Natural killer cell (primary cell): Measurements from ENCODE around the gene FASTKD1. TPM values are rescaled to one million over a fixed set of nuclear protein-coding genes. Genes with fewer than 3 reads are reported as not detected.

Experiments
- ATAC-seq, 3 donors: fragments of 150-1000 bp in 2 of 3; fragments of 200-7000 bp in 1 of 3; cut with Tn5 transposase; 1 replicate in 1 of 3; 2 replicates in 2 of 3; pipeline ENCODE4 v1.10.0; 2021; ENCODE audit warnings: mild to moderate bottlenecking in 2 of 3, moderate library complexity in 2 of 3
- DNase-seq, 2 donors: peaks; one replicate each; pipeline versions ENCODE4 v3.0.0 to v3.0.0-alpha.2; 2013 to 2021; ENCODE audit warnings: mixed read lengths in 1 of 2
- H3K27ac ChIP-seq: one replicate; pipeline ENCODE4 v1.5.1; 2013; ENCODE audit warnings: mild to moderate bottlenecking, low read length
- H3K27me3 ChIP-seq: one replicate; pipeline ENCODE4 v1.6.1; 2013; ENCODE audit warnings: low read length; ENCODE audit not compliant: control insufficient read depth, insufficient read depth
- H3K36me3 ChIP-seq: one replicate; pipeline ENCODE4 v1.6.1; 2013; ENCODE audit warnings: low read length; ENCODE audit not compliant: control insufficient read depth, insufficient read depth
- H3K4me1 ChIP-seq: one replicate; pipeline ENCODE4 v1.6.1; 2013; ENCODE audit warnings: low read length; ENCODE audit not compliant: control insufficient read depth, insufficient read depth
- H3K4me3 ChIP-seq: one replicate; pipeline ENCODE4 v1.5.1; 2013; ENCODE audit warnings: low read length
- H3K9me3 ChIP-seq: one replicate; pipeline ENCODE4 v1.6.1; 2013; ENCODE audit warnings: low read length; ENCODE audit not compliant: control insufficient read depth, insufficient read depth
- H3K27ac Mint-ChIP-seq, 2 donors: one replicate each; pipeline ENCODE4 v1.8.0; 2022; ENCODE audit warnings: mild to moderate bottlenecking in 2 of 2, mixed read lengths in 2 of 2, moderate library complexity in 1 of 2
- H3K27me3 Mint-ChIP-seq, 2 donors: one replicate each; pipeline ENCODE4 v1.8.0; 2022; ENCODE audit warnings: low read depth in 2 of 2, mixed read lengths in 2 of 2
- H3K36me3 Mint-ChIP-seq: one replicate; pipeline ENCODE4 v1.8.0; 2022; ENCODE audit warnings: mixed read lengths
- H3K4me1 Mint-ChIP-seq, 2 donors: one replicate each; pipeline ENCODE4 v1.8.0; 2022; ENCODE audit warnings: mixed read lengths in 2 of 2
- H3K4me3 Mint-ChIP-seq: one replicate; pipeline ENCODE4 v1.8.0; 2022; ENCODE audit warnings: mild to moderate bottlenecking, moderate library complexity, mixed read lengths
- H3K9me3 Mint-ChIP-seq, 2 donors: one replicate each; pipeline ENCODE4 v1.8.0; 2022; ENCODE audit warnings: mixed read lengths in 2 of 2
- CTCF ChIP-seq: fragments of 200-600 bp; IDR thresholded peaks from one replicate; pipeline ENCODE4 v1.8.0; 2022; ENCODE audit warnings: antibody characterized with exemption
- WGBS: methylation state at CpG from one replicate; pipeline ENCODE4 v1.1.7; 2013; ENCODE audit warnings: missing lambda C conversion rate; ENCODE audit not compliant: insufficient coverage; 5-methylcytosine and 5-hydroxymethylcytosine counted together
- intact Hi-C: fragments of 100-400 bp; cut with micrococcal nuclease; formaldehyde crosslinking; loops from one replicate; pipeline ENCODE4 v1.14.2; 2022
- total RNA-seq, 4 donors: library from RNA; stranded (reverse); fragments of 120-200 nt in 1 of 4; gene quantifications; one replicate each; pipeline versions ENCODE4 v1.2.3 to v1.2.4, GENCODE V29; 2013 to 2022

Gene FASTKD1
- total RNA-seq, 3 donors from 2014 or later (not counting 1 experiment from before 2014, with no cell fraction given): 10.9 to 14.1 (median 12.5) TPM

- H3K4me1 ChIP-seq: no peaks in the 10 kb centered on the region
- no peak for TF ChIP-seq CTCF
- no peaks in the 10 kb centered on the region for H3K36me3 Mint-ChIP-seq
- peaks cover 0 to 3% of the 10 kb centered on the region in 2 donors for H3K27me3 Mint-ChIP-seq
- ATAC-seq (no peak), DNase-seq (no peak)
- no peak overlapping the region for H3K4me3 ChIP-seq
- no peaks in the 10 kb centered on the region for H3K9me3 Mint-ChIP-seq
- no peak overlapping the region for H3K4me3 Mint-ChIP-seq
- H3K4me1 Mint-ChIP-seq: no peaks in the 10 kb centered on the region
- H3K36me3 ChIP-seq: no peaks in the 10 kb centered on the region
- H3K9me3 ChIP-seq: no peaks in the 10 kb centered on the region
- intact Hi-C loops: no loop called here
- no peak overlapping the region for H3K27ac Mint-ChIP-seq
- no peaks in the 10 kb centered on the region for H3K27me3 ChIP-seq
- WGBS: 95% methylated on average over 8 of the region's 8 CpGs
- no peak overlapping the region for H3K27ac ChIP-seq
Observed at GRCh38 chr2:169509955-169510354, 63.7 kb downstream of the FASTKD1 start.

GRCh38 chr2:169509298-169509885 is 64.3 kb downstream of the FASTKD1 start, which contains the start of gene KLHL41:
TSS of gene KLHL41 (plus strand) at chr2:169509702. CDS start at chr2:169509779, 77 bp downstream.
- no peak for ATAC-seq
- WGBS: 86% methylated on average over 4 of the region's 4 CpGs

DNA sequence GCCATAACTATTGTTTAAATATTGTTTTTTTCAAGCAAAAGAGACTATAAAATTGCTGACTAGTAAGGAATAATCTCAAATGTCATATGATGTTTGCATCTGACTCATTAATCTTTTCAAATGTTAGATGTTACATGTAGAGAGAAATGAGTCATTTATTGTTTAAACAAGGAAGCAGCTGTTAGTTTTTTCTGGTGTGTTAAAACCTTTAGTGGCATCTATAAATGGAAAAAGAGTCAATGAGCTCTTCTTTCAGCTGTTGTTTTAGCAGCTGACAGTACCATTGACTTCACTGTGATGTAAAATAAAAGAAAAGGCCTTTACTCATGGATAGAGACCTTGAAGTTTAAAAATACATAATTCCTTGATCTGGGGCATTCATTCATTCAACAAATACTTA is 66.0 kb downstream of the FASTKD1 start:
- Histone ChIP-seq H3K9me3 (no peaks in the 10 kb centered on the region), H3K27ac (no peak overlapping the region), H3K4me1 (no peaks in the 10 kb centered on the region), H3K36me3 (no peaks in the 10 kb centered on the region), H3K27me3 (no peaks in the 10 kb centered on the region), H3K4me3 (no peak overlapping the region)
- no peaks in the 10 kb centered on the region for H3K4me1 Mint-ChIP-seq
- TF ChIP-seq CTCF: no peak
- ATAC-seq: no peak
- H3K9me3 Mint-ChIP-seq: no peaks in the 10 kb centered on the region
- no peak overlapping the region for H3K4me3 Mint-ChIP-seq
- H3K27ac Mint-ChIP-seq: no peak overlapping the region
- intact Hi-C loops: no loop called here
- H3K27me3 Mint-ChIP-seq: peaks cover 0 to 3% of the 10 kb centered on the region in 2 donors
- no peaks in the 10 kb centered on the region for H3K36me3 Mint-ChIP-seq
- DNase-seq: no peak

More at GRCh38 chr2:169509298-169509885, 64.3 kb downstream of the FASTKD1 start, which contains the start of gene KLHL41:
- Mint-ChIP-seq H3K36me3 (no peaks in the 10 kb centered on the region), H3K27ac (no peak within 1 kb of the TSS), H3K4me1 (no peaks in the 10 kb centered on the region), H3K9me3 (no peaks in the 10 kb centered on the region), H3K27me3 (peaks cover 0 to 3% of the 10 kb centered on the region in 2 donors), H3K4me3 (no peak within 1 kb of the TSS)
- Histone ChIP-seq H3K36me3 (no peaks in the 10 kb centered on the region), H3K27me3 (no peaks in the 10 kb centered on the region), H3K4me3 (no peak within 1 kb of the TSS), H3K4me1 (no peaks in the 10 kb centered on the region), H3K27ac (no peak within 1 kb of the TSS), H3K9me3 (no peaks in the 10 kb centered on the region)
- intact Hi-C loops: no loop called here
- no peak for DNase-seq
- no peak for TF ChIP-seq CTCF

GRCh38 chr2:169504651-169505050 is 69.0 kb downstream of the FASTKD1 start:
- H3K4me1 Mint-ChIP-seq: no peaks in the 10 kb centered on the region
- Histone ChIP-seq H3K4me3 (no peak overlapping the region), H3K9me3 (no peaks in the 10 kb centered on the region), H3K4me1 (no peaks in the 10 kb centered on the region), H3K36me3 (no peaks in the 10 kb centered on the region), H3K27ac (no peak overlapping the region), H3K27me3 (no peaks in the 10 kb centered on the region)
- TF ChIP-seq CTCF: no peak
- no peak for ATAC-seq
- no peak overlapping the region for H3K4me3 Mint-ChIP-seq
- 99% methylated on average over 19 of the region's 19 CpGs for WGBS
- H3K9me3 Mint-ChIP-seq: no peaks in the 10 kb centered on the region
- no peaks in the 10 kb centered on the region for H3K36me3 Mint-ChIP-seq
- no peak for DNase-seq
- H3K27me3 Mint-ChIP-seq: no peaks in the 10 kb centered on the region
- H3K27ac Mint-ChIP-seq: no peak overlapping the region
- intact Hi-C loops: no loop called here
